HG02610 (cell line): ENCODE results near the gene BHLHA15.

ENCODE experiments used
- ATAC-seq: cut with Tn5 transposase; IDR thresholded peaks from one replicate; pipeline ENCODE4 v1.9.1; 2021; ENCODE audit warnings: mild to moderate bottlenecking, moderate library complexity; ENCODE audit not compliant: unreplicated experiment

BHLHA15 gene

GRCh38 chr7:98186452-98187137 is 24.6 kb upstream of the BHLHA15 start:
- no peak for ATAC-seq

- ATAC-seq = no peak
Observed at GRCh38 chr7:98187138-98187502, 24.1 kb upstream of the BHLHA15 start.

- ATAC-seq = no peak
Observed at GRCh38 chr7:98189559-98189958, 21.7 kb upstream of the BHLHA15 start.

GRCh38 chr7:98191668-98192431 is 19.4 kb upstream of the BHLHA15 start:
- no peak for ATAC-seq

- ATAC-seq = no peak
Observed at GRCh38 chr7:98192781-98193457, 18.3 kb upstream of the BHLHA15 start.

- ATAC-seq = no peak
Observed at GRCh38 chr7:98193474-98194180, 17.6 kb upstream of the BHLHA15 start.

GRCh38 chr7:98194186-98194585 is 17.1 kb upstream of the BHLHA15 start:
- no peak for ATAC-seq

GRCh38 chr7:98194672-98195457 is 16.4 kb upstream of the BHLHA15 start:
- no peak for ATAC-seq

GRCh38 chr7:98196706-98197605 is 14.3 kb upstream of the BHLHA15 start:
- no peak for ATAC-seq

GRCh38 chr7:98199131-98199530 is 12.1 kb upstream of the BHLHA15 start:
- no peak for ATAC-seq

GRCh38 chr7:98200364-98200763 is 10.9 kb upstream of the BHLHA15 start:
- ATAC-seq = peak; percentile 42

GRCh38 chr7:98202367-98203195 is 8.7 kb upstream of the BHLHA15 start:
- peak; percentile 88 for ATAC-seq

GRCh38 chr7:98203261-98203963 is 7.8 kb upstream of the BHLHA15 start:
- ATAC-seq = peak; percentile 41

GRCh38 chr7:98203964-98204605 is 7.2 kb upstream of the BHLHA15 start:
- no peak for ATAC-seq

- no peak for ATAC-seq
Observed at GRCh38 chr7:98204670-98205069, 6.6 kb upstream of the BHLHA15 start.

- ATAC-seq = no peak
Observed at GRCh38 chr7:98205162-98205845, 5.9 kb upstream of the BHLHA15 start.
